Stimulated activated CD4-positive, alpha-beta T cell treated with anti-CD3 and anti-CD28 coated beads, TNF-alpha, amount 100 ng/mL, for 4 hours (primary cell): ENCODE data around the gene GRM8.

Source experiments
- DNase-seq, 3 experiments: peaks; one replicate each; pipeline ENCODE4 v3.0.0-alpha.2; 2020; ENCODE audit warnings: low read depth in 3 of 3

GRM8 gene

DNA sequence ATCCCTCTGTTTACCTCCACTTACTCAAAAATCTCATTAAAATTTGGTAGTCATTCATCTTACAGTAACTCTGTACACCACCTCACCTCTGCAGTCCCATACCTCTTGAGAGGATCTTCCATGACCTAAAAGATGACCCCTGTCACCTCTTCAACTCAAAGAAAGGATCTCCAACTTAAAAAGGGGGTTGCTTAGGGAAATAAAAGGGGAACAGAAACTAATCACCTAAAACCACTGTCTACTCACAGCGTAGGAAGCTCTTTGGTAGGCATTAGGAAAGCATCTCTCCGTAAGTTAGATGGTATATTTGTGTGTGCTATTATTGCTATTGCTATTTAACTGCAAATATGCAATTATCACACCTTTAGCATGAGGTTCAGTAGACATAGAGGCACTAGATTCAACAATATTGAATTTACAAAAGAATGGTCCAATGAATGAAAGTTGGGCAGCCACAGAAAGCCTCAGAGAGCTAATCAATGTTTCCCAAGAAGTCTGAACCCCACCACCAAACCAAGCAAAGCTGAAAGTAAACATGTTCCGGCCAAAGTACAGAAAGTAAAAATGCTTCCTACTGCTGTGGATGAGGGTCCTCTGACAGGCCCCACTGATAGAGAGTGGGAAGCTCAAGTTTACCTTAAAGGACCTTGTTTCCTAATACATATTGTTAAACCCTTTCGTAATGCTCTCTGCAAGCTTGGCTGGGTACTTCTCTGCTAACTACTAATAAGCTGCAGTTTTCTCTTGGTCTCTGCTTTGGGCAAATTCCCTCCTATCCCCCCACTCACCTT is 105.8 kb downstream of the GRM8 start:
- DNase-seq, result no peak

DNA sequence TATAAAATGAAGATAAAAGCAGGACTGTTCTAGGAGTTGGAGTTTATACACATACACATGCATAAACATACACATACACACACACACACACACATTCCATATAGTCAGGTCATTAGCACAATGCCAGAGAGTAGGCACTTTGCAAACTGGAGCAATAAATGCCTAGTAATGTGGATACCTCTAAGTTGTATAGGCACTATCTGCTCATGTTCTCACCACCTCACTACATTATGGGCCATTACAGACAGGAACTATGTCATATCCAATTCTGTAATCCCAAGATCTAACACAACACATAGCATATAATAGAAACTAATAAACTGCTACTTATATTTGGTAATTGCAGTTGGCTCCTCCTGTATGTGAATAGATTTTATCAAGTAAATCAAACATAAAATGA is 115.6 kb downstream of the GRM8 start:
- no peak for DNase-seq

DNA sequence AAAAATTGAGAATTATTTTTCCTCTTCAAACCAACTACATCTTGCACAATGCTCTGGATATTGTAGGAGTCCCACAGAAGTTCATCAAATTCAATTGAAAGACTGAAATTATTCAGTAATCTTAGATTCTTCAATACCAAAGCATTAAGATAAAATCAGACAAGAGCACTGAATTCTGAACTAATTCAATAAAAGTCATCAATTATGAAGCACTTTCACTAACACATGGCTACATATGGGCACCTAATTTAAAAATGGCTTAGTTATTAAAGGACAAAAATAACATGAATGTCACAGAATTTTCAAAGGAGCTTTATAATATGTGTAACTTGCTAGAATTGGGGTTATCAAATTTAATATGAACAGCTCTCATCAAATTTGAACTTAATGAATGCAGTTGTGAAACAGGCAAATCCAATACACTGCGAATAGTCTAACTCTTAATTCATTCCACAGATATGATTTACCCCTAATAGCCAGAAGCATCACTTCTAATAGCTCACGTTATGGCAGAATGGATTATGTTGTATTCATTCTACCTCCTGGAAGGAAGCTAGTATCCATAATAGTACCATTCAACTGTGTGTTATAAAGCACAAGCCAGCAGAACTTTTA is 116.8 kb downstream of the GRM8 start:
- no peak for DNase-seq

DNA sequence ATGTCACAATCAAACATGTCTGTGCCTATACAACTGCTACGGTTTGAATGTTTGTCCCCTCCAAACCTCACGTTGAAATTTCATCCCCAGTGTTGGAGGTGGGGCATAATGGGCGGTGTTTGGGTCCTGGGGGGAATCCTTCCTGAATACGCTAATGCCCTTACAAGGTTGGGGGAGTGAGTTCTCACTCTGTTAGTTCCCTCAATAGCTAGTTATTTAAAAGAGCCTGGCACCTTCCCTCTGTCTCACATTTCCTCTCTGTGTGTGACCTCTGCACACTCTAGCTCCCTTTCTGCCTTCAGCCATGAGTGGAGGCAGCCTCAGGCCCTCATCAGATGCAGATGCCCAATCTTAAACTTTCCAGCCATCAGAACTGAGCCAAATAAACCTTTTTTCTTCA is 129.5 kb downstream of the GRM8 start:
- DNase-seq, result no peak

DNA sequence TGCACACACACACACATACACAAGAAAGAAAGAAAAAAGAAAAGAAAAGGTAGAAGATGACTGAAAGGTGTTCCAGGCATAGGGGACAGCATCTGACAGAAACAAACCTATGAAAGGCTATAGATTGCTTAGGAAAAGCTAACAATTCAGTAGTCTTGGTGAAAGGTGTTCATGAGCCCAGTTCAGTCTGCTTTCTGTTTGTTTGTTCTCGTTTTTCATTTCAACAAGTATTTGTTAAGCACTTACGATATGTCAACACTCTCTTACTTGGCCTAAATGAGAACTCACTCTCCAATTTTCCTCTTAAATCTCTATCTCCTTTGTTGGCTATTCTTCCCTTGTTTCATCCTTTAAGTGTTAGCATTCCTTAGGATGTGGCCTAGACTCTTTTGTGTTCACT is 133.2 kb downstream of the GRM8 start:
- DNase-seq, result no peak

DNA sequence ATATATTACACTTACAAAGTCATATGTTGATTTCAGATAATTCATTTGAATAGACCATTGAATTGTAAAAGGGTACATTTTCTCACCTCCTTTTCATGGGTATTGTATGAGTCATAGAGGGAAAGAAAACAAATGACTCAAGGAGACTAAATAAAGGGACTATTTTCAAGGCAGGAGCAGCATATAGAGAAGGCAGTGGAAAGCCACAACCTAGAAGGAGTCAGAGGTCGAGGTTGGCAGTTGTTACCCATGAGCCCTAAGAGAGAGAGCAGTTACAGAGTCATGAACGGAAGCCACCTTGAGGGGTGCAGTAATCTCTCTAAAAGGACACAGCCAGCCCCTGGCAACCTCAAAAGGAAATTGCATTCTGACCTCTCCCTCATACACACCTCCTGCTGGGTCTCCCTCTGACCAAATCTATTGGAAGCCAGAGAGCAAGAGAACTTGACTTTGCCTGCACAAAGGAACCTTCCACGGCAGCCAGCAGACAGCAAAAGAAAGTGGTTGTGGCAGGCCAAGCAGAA is 137.9 kb downstream of the GRM8 start:
- DNase-seq, result no peak

DNA sequence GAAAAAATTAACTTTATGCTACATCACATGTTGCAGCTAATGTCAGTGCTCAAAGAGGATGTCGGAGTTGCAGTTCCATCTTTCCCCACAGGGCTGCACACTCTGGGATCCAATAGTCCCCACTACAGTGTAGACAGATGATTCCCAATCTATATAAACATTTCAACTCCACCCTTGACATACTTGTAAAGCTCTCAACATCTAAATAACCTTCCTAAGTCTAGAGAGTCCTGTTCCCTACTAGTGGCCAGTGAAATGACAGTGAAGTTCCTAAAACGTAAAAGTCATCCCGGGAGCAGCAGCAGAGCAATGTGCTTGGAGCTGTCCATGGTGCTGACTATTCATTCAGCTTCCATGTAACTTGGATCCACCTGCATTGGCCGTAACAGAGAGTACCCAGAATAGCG is 145.1 kb downstream of the GRM8 start:
- no peak for DNase-seq

DNA sequence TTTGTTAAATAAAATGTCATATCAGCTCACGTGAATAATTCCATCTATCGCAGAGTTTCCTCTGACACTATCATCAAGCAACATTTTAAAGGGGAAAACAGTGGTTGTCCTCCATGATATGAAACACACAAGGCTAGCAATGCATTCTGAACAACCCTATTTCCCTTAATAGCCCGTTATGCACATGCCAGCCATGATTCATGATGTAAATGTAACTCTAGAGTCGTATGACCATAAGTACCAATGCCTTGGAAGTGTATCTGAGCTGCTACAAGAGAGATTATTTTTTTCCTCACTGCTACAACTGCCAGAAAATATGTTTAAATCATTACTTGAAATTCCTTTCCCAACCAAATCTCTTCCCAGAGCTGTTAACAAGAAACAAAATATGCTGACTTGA is 159.4 kb downstream of the GRM8 start:
- no peak for DNase-seq

DNA sequence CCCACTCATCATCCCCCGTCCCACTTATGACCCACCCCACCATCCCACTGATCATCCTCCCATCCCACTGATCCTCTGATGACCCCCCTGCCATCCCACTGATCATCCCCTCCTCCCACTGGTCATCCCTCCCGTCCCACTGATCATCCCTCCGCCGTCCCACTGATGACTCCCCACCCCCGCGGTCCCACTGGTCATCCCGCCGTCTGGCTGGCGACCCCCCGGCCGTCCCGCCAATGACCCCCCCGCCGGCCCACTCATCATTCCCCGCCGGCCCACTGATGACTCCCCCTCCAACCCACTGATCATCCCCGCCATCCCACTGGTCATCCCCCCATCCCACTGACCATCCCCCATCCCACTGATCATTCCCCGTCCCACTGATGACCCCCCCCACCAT is 161.1 kb downstream of the GRM8 start:
- no peak for DNase-seq

DNA sequence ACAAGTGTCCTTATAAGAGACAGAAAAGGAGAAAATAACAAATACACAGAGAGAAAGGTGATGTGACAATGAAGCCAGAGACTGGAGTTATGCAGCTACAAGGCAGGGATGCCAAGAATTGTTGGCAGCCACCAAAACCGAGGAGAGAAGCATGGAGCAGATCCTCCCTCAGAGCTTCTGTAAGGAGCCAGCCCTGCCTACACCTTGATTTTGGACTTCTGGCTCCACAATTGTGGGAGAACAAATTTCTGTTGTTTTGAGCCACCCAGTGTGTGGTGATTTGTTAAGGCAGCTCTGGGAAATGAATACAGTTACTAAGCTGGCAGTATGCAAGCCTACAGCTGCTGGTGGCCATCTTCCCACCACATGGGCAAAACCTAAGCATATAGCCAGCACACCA is 163.6 kb downstream of the GRM8 start:
- DNase-seq, result no peak

DNA sequence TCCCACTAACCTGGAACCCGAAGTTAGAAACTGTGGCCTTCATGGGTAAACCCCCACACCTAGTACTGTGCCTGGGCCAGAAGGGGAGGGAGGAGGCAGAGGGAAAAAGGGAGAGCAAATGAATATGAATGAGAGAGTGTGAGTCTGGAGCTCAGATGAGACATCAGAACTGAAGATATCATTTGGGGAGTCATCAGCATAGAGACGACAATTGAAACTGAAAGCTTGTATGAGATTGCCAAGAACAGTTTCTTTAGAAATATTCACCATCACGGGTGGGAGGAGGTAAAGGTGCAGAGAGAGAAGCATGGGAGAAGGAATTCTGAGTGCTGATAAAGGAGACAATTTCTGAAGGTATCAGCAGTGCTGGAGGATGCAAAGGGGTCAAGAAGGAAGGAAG is 171.2 kb downstream of the GRM8 start:
- no peak for DNase-seq

DNA sequence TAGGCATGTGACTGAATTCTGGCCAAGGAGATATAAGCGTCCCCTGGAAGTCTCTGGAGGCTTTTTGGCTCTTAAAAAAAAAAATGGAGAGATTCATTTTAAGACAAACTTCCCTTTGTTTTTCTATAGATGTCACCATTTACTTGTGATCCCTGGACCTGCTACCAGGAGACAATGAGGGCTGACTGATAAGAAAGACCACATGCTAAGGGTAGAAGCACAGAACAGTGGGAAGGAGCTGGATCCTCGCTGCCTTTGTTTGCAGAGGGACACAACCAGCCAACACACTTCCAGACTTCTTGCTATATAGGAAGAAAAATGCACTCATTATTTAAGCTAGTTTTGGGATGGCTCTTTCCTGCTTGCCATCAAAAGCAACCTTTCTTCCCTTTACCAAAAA is 172.2 kb downstream of the GRM8 start:
- DNase-seq, result no peak

DNA sequence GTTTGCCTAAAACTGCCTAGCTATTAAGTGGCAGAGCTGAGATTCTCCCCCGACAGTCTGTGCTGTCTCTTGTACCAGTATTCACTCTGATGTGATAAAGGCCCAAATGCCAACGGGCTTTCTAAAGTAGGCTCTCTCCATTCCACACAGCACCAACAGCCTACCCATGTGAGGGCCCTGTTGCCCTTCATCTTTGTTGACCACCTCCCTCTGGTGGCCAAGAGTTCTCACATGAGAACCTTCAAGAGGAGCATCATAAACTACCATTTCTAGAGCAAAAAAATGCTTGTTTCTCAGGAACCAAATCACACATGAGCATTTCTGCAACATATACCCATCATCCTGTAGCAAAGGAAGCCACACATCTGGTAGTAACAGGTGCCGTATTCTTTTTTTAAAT is 185.8 kb downstream of the GRM8 start:
- DNase-seq, result no peak

DNA sequence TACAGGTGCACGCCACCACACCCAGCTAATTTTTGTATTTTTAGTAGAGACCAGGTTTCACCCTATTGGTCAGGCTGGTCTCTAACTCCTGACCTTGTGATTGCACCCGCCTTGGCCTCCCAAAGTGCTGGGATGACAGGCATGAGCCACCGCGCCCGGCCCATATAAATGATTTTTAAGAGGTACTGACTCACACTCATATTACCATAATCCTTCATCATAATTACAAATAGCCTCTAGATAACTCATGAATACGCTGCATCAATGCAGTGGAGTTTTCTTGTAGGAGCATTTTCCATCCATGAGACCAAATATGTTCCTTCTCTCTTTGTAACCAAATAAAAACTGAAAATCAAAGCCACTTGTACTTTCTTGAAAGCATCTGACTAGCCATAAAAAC is 193.3 kb downstream of the GRM8 start:
- DNase-seq, result no peak

DNA sequence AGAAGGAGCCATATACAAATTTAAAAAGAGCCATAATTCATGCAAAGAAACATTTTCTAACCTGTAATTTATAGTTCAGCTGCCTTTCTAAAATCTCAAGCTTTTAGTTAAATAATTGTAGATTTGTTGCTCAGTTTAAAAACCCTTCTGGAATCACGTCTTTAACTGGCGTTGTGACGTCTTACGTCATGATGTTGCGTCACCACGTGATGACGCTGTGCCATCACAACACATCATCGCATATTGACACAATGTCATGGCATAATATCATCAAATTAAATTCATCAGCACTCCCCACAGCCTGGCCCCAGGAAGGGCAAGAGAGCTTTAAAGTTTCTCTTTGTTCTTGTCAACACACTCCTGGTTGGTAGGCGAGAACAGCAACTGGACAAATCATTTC is 194.8 kb downstream of the GRM8 start:
- no peak for DNase-seq

DNA sequence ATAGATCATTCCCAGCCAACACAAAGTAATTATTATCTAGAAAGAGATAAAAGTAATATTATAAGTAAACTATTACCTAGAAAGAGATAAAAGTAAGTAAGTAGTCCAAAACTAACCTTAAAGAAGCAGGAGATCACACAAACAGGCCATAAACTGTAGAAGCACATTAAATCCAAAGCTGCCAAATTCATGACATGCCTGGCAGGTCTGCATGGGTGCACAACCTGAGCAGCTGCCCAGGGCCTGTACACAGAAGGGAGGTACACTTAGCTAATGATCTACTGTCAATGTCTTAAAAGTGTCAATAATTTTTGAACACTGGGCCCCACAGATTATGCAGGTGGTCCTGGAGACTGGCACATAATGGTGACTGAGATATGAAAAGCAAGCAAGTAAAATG is 196.5 kb downstream of the GRM8 start:
- no peak for DNase-seq

DNA sequence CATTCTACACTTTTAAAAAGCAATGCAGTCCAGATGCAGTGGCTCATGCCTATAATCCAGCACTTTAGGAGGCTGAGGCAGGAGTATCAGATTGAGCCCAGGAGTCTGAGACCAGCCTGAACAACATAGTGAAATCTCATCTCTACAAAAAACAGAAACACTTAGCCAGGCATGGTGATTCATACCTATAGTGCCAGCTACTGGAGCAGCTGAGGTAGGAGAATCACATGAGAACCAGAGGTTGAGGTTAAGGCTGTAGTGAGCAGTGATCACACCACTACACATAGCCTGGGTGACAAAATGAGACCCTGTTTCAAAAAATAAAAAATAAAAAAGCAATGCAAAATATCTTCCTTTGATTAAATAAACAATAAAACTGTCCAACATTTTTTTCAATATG is 205.2 kb downstream of the GRM8 start:
- no peak for DNase-seq

DNA sequence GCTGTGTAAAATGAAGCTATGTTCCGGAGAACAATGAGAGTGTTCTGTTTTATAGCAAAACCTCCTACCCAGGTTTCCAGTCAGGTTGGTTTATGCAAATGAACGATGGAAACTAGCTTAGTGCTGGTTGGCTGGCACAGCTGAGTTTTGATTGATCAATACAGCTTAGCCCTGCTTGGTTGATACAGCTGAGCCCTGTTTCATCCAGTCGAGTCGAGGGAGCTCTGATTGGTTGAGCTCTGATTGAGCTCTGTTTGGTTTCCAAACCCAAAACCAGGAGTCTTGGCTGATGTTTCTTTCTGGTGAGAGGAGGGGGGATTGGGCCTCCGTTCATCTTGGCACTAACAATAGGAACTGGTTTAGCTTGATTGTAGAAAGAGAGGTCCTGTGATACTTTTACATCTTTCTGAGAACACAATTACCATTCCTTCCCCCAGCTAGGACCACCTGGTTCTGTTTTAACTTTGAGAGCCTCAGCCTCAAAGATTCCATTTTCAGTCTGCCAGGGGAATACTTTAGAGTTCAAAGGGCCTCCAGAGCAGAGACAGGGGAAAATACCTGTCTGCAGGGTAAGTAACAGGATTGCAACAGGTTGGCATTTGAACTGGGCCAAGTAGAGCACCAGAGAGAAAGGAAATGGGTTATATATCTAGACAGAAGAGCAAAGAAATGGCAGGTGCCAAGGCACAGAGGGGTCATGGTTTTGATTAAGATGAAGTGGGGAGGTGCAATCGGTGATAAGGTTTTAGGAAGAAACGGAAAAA is 210.9 kb downstream of the GRM8 start:
- no peak for DNase-seq

DNA sequence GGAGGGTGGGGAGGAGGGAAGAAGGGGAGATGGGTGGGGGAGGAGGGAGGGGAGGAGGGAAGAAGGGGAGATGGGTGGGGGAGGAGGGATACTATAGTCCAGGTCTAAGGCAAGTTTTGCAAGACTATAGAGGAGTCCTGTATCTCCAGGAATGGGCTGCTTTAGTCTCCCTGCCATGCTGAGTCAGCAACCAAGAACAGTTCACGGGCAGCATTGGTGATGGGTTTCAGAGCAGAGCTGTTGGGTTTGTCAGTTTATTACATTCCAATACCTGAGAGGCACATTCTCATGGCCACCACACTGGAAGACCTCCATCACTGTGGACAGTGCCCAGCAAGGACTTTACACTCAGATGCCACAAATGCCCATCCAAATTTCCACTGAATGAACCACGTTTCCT is 212.7 kb downstream of the GRM8 start:
- no peak for DNase-seq

DNA sequence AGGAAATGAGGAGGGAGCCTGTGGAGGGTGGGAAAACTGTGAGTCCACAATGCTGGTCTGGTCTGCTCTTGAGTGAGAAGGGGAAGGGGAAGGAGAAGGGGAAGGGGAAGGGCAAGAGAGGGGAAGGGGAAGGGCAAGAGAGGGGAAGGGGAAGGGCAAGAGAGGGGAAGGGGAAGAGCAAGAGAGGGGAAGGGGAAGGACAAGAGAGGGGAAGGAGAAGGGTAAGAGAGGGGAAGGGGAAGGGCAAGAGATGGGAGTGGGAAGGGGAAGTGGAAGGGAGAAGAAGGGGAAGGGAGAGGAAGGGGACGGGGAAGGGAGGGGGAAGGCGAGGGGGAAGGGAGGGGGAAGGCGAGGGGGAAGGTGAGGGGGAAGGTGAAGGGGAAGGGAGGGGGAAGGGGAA is 213.2 kb downstream of the GRM8 start:
- DNase-seq, result no peak

DNA sequence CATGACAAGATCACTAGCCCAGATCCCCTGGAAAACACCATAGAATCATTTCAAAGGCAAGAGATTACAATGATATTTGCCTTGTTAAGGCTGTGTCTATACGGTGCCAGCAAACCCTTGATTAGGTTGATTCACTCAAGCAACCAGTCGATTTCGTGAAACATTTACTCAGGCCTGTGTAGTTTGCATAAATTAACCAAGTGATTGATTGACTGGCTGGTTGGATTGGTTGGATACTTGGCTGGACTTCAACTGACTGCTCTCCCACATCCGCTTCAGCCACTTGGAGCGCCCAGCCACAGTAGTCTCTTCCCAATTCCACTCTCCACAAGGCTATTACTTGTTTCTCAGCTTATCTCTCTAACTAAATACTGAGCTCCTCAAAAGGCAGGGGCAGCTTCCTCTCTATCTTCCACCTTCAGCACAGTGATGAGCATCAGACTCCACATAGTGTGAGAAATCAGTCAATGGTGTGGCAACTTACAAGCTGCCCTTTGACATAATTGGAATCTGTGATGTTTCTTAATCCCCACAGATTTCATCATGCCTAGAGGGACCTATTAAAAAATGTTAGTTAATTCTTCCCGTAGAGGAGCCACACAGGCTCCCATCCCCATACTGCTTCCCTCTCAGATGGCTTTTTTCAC is 217.4 kb downstream of the GRM8 start:
- no peak for DNase-seq

DNA sequence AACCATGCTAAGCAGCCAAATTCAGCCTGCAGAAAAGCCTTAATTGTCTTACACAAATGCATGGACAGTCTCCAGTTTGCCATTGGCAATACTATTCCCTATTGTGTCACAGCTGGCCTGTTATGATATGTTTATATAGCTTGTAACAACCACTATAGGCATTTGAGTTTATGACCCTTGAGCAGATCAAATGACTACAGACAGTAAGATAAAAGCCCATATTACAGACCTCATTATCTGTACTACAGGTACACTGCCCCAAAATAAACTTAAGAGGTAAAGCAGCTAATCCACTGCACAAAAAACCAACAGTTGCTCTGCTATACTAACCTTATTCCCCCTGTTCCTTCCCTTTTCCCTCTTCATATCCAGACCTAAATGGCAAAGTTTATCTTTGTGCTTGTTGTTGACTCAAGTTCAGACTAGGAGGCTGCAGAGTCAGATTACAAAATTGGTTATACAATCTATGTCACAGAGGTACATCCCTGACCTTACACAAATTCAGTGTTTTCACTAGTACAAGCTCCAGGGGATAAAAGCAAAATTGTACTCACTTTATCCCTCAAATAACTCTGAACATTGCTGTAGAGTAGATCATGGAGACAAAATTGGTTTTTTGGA is 218.4 kb downstream of the GRM8 start:
- DNase-seq, result no peak
